H1 (cell line): ENCODE measurements around the gene ZNF670. TPM values are rescaled to one million over a fixed set of nuclear protein-coding genes. Genes with fewer than 3 reads are reported as not detected.

Experiments used
- CTCF ChIA-PET: fragments of 300-600 bp; sonication (Branson Sonifier 250); formaldehyde crosslinking; loops from one replicate; lab custom pipeline; 2021; ENCODE audit not compliant: partially characterized antibody; lab: Charles Lee
- POLR2A ChIA-PET: fragments of 300-600 bp; sonication (Branson Sonifier 250); formaldehyde crosslinking; loops from one replicate; lab custom pipeline; 2021; ENCODE audit warnings: inconsistent platforms; ENCODE audit not compliant: partially characterized antibody; lab: Charles Lee
- DNase-seq, 2 experiments: peaks; one replicate each; pipeline versions ENCODE4 v3.0.0 to v3.0.0-alpha.2; 2010 to 2022; ENCODE audit warnings: low spot score in 2 of 2, low read depth in 1 of 2, mixed read lengths in 1 of 2
- FAIRE-seq: peaks from 2 replicates; lab custom pipeline; 2011; peaks lifted over from hg19 to GRCh38; lab: Jason Lieb, UNC
- H2AFZ ChIP-seq: 2 replicates; pipeline ENCODE4 v1.8.1; 2012; ENCODE audit warnings: low read length, inconsistent platforms
- H2AK5ac ChIP-seq: 2 replicates; pipeline ENCODE4 v1.6.1; 2013; ENCODE audit warnings: low read depth, low read length
- H2BK120ac ChIP-seq: replicated peaks from 2 replicates; pipeline ENCODE3; 2013; ENCODE audit warnings: low read depth, low read length, inconsistent platforms
- H2BK12ac ChIP-seq: 2 replicates; pipeline ENCODE4 v1.6.1; 2013; ENCODE audit warnings: low read depth, low read length
- H2BK15ac ChIP-seq: 2 replicates; pipeline ENCODE4 v1.6.1; 2013; ENCODE audit warnings: low read length
- H2BK20ac ChIP-seq: 2 replicates; pipeline ENCODE4 v1.6.1; 2013; ENCODE audit warnings: low read length
- H2BK5ac ChIP-seq: 2 replicates; pipeline ENCODE4 v1.6.1; 2013; ENCODE audit warnings: low read depth, low read length
- H3K14ac ChIP-seq: 2 replicates; pipeline ENCODE4 v1.6.1; 2013; ENCODE audit warnings: inconsistent platforms; ENCODE audit not compliant: insufficient read length
- H3K18ac ChIP-seq: 2 replicates; pipeline ENCODE4 v1.6.1; 2013; ENCODE audit warnings: low read length; ENCODE audit errors: extremely low read depth
- H3K23ac ChIP-seq: 2 replicates; pipeline ENCODE4 v1.6.1; 2013; ENCODE audit warnings: inconsistent platforms; ENCODE audit not compliant: insufficient read length
- H3K23me2 ChIP-seq: 2 replicates; pipeline ENCODE4 v1.6.1; 2013; ENCODE audit warnings: low read depth, low read length
- H3K27ac ChIP-seq: 2 replicates; pipeline ENCODE4 v1.6.1; 2011; ENCODE audit warnings: low read depth, low read length, inconsistent platforms
- H3K27me3 ChIP-seq, 4 experiments: replicated peaks in 1 of 4; 1 replicate in 1 of 4; 2 replicates in 3 of 4; pipeline versions ENCODE4 v1.6.1 to v1.8.1; 2011 to 2013; ENCODE audit warnings: low read length in 3 of 4, mild to moderate bottlenecking in 3 of 4, inconsistent platforms in 2 of 4, mixed read lengths in 2 of 4, moderate library complexity in 1 of 4; ENCODE audit not compliant: control insufficient read depth in 3 of 4, insufficient read depth in 3 of 4; ENCODE audit errors: extremely low read depth in 1 of 4
- H3K36me3 ChIP-seq, 4 experiments: 2 replicates each; pipeline versions ENCODE4 v1.6.1 to v1.8.1; 2011 to 2013; ENCODE audit warnings: mild to moderate bottlenecking in 4 of 4, low read length in 3 of 4, moderate library complexity in 2 of 4, control low read depth in 1 of 4, inconsistent platforms in 1 of 4; ENCODE audit not compliant: insufficient read depth in 4 of 4, control insufficient read depth in 2 of 4
- H3K4ac ChIP-seq: replicated peaks from 2 replicates; pipeline ENCODE3; 2013; ENCODE audit warnings: low read length, low read depth, mixed read lengths, inconsistent platforms; ENCODE audit not compliant: insufficient read length
- H3K4me1 ChIP-seq, 4 experiments: replicated peaks in 1 of 4; 1 replicate in 1 of 4; 2 replicates in 3 of 4; pipeline versions ENCODE4 v1.6.1 to v1.8.1; 2011 to 2013; ENCODE audit warnings: low read length in 3 of 4, inconsistent platforms in 2 of 4, mixed read lengths in 1 of 4; ENCODE audit not compliant: insufficient read depth in 4 of 4, control insufficient read depth in 3 of 4
- H3K4me2 ChIP-seq, 2 experiments: 2 replicates each; pipeline versions ENCODE4 v1.6.1 to v1.8.1; 2011 to 2013; ENCODE audit warnings: low read depth in 2 of 2, low read length in 2 of 2, control low read depth in 1 of 2, inconsistent platforms in 1 of 2, mild to moderate bottlenecking in 1 of 2; ENCODE audit not compliant: insufficient read depth in 1 of 2
- H3K4me3 ChIP-seq, 4 experiments: fragments of 200-600, 300-600 bp in 1 of 4; sonication (generic), shearing (Covaris generic), sonication (Bioruptor Twin) in 1 of 4; 2 replicates each; pipeline versions ENCODE4 v1.5.1 to v1.8.1; 2011 to 2016; ENCODE audit warnings: low read length in 4 of 4, low read depth in 3 of 4, control low read depth in 2 of 4, inconsistent platforms in 2 of 4, mild to moderate bottlenecking in 2 of 4, mixed read lengths in 1 of 4, moderate library complexity in 1 of 4; ENCODE audit not compliant: insufficient read depth in 2 of 4; ENCODE audit errors: extremely low read depth in 1 of 4
- H3K56ac ChIP-seq: replicated peaks from 2 replicates; pipeline ENCODE3; 2013; ENCODE audit warnings: low read depth, mild to moderate bottlenecking, mixed read lengths, low read length, inconsistent platforms; ENCODE audit not compliant: insufficient read length
- H3K79me1 ChIP-seq: 2 replicates; pipeline ENCODE4 v1.6.1; 2013; ENCODE audit warnings: low read depth, low read length, control low read depth
- H3K79me2 ChIP-seq, 2 experiments: 2 replicates each; pipeline versions ENCODE4 v1.6.1 to v1.8.1; 2012 to 2013; ENCODE audit warnings: low read length in 2 of 2, mild to moderate bottlenecking in 2 of 2, inconsistent platforms in 1 of 2; ENCODE audit not compliant: insufficient read depth in 2 of 2, control insufficient read depth in 1 of 2
- H3K9ac ChIP-seq, 4 experiments: replicated peaks in 1 of 4; 1 replicate in 1 of 4; 2 replicates in 3 of 4; pipeline versions ENCODE4 v1.6.1 to v1.8.1; 2011 to 2013; ENCODE audit warnings: low read depth in 3 of 4, low read length in 3 of 4, control low read depth in 2 of 4, mild to moderate bottlenecking in 2 of 4, moderate library complexity in 2 of 4, inconsistent platforms in 1 of 4; ENCODE audit errors: extremely low read depth in 1 of 4
- H3K9me3 ChIP-seq, 2 experiments: 2 replicates each; pipeline versions ENCODE4 v1.6.1 to v1.8.1; 2012 to 2013; ENCODE audit warnings: mild to moderate bottlenecking in 2 of 2, moderate library complexity in 2 of 2, control low read depth in 1 of 2, inconsistent platforms in 1 of 2, low read depth in 1 of 2, low read length in 1 of 2, mixed read lengths in 1 of 2; ENCODE audit not compliant: insufficient read depth in 2 of 2
- H4K20me1 ChIP-seq, 2 experiments: replicated peaks in 1 of 2; 2 replicates each; pipeline versions ENCODE3 to v1.8.1; 2011 to 2013; ENCODE audit warnings: inconsistent platforms in 2 of 2, low read length in 2 of 2, mild to moderate bottlenecking in 1 of 2; ENCODE audit not compliant: insufficient read depth in 2 of 2, control insufficient read depth in 1 of 2
- H4K5ac ChIP-seq: 2 replicates; pipeline ENCODE4 v1.6.1; 2013; ENCODE audit warnings: low read length, low read depth, mixed read lengths, inconsistent platforms; ENCODE audit not compliant: insufficient read length
- H4K8ac ChIP-seq: 2 replicates; pipeline ENCODE4 v1.8.0; 2013; ENCODE audit warnings: mild to moderate bottlenecking, moderate library complexity, low read length, inconsistent platforms; ENCODE audit not compliant: insufficient read depth; ENCODE audit errors: extremely low read depth
- H4K91ac ChIP-seq: replicated peaks from 2 replicates; pipeline ENCODE3; 2013; ENCODE audit warnings: low read length, mixed read lengths, inconsistent platforms; ENCODE audit not compliant: insufficient read length
- POU5F1 ChIP-seq: IDR thresholded peaks from 2 replicates; pipeline ENCODE4 v1.6.1; 2011; ENCODE audit warnings: low read depth, mild to moderate bottlenecking, low read length, moderate library complexity
- RBBP5 ChIP-seq: IDR thresholded peaks from 2 replicates; pipeline ENCODE4 v1.7.1; 2012; ENCODE audit warnings: low read depth, mild to moderate bottlenecking, inconsistent platforms, low read length, moderate library complexity, borderline replicate concordance
- WGBS, 2 experiments: shearing (Covaris generic) in 1 of 2; methylation state at CpG; one replicate each; pipeline versions ENCODE4 v1.1.6 to v1.1.7; 2013 to 2015; ENCODE audit warnings: low lambda C conversion rate in 2 of 2, mixed read lengths in 2 of 2, inconsistent platforms in 1 of 2, low coverage in 1 of 2, missing lambda C conversion rate in 1 of 2; ENCODE audit not compliant: insufficient replicate concordance in 2 of 2, insufficient coverage in 1 of 2, insufficient read length in 1 of 2; ENCODE audit errors: extremely low coverage in 1 of 2, missing lambda C conversion rate in 1 of 2; 5-methylcytosine and 5-hydroxymethylcytosine counted together
- polyA plus RNA-seq, 7 experiments: library from polyadenylated mRNA; depleted of rRNA in 3 of 7; stranded (reverse) in 5 of 7; unstranded in 2 of 7; fragments of >200 nt in 5 of 7; fragments of 200-250 nt in 2 of 7; gene quantifications; 1 replicate in 5 of 7; 2 replicates in 1 of 7; 4 replicates in 1 of 7; pipeline versions ENCODE4 v1.2.1 to v1.2.3, GENCODE V29; 2011 to 2013; ENCODE audit warnings: missing spikeins in 2 of 7, mixed read lengths in 2 of 7
- total RNA-seq: library from RNA; stranded (reverse); fragmentation: NEBNext Ultra II Directional; extraction: Animal tissue kit (Norgen Biotek cat#: 25700); gene quantifications from 2 replicates; pipeline ENCODE4 v1.2.1, GENCODE V29; 2021

Gene ZNF670
- total and polyA plus RNA-seq, 2 of the 8 experiments (the other 6 are each of a cell fraction or from before 2014, with no cell fraction given): 2.8 to 15.4 TPM

GRCh38 chr1:247088967-247089366 is 10.4 kb upstream of the ZNF670 start:
- Histone ChIP-seq H3K23me2 (no peaks in the 10 kb centered on the region), H3K9ac (no peak overlapping the region), H2BK5ac (no peak overlapping the region), H4K5ac (no peak overlapping the region), H2BK12ac (no peak overlapping the region), H3K4me2 (no peak overlapping the region), H3K18ac (no peak overlapping the region), H4K91ac (no peak overlapping the region), H2BK15ac (no peak overlapping the region), H2BK20ac (no peak overlapping the region), H3K36me3 (no peaks in the 10 kb centered on the region), H3K27ac (no peak overlapping the region), H3K14ac (no peak overlapping the region), H4K20me1 (no peaks in the 10 kb centered on the region), H3K79me2 (no peaks in the 10 kb centered on the region), H3K9me3 (no peaks in the 10 kb centered on the region), H3K4ac (no peak overlapping the region), H3K23ac (no peak overlapping the region), H3K56ac (no peak overlapping the region), H2AK5ac (no peak overlapping the region), H3K79me1 (no peaks in the 10 kb centered on the region), H2BK120ac (no peak overlapping the region), H3K4me1 (peaks cover 0 to 6% (median 0%) of the 10 kb centered on the region in 4 experiments; a peak in 2 of 7 replicates), H2AFZ (no peak overlapping the region), H3K27me3 (no peaks in the 10 kb centered on the region), H4K8ac (no peak overlapping the region), H3K4me3 (no peak overlapping the region)
- CTCF ChIA-PET: interaction anchor here (0.8 kb wide), 1 partner anchor 9 kb away, joined by 3 read pairs; no protein-coding TSS in a partner anchor
- WGBS, 2 experiments: 93% methylated on average over 4 of the region's 4 CpGs; no CpG with 5 or more reads in 1 of the 2 experiments
- DNase-seq (no peak), FAIRE-seq (no peak)
- POLR2A ChIA-PET: interaction anchor here (1.8 kb wide), 1 partner anchor 10 kb away, joined by 11 read pairs; the partner anchor contains the start of gene ZNF670
- no peak for TF ChIP-seq RBBP5
- no peak for TF ChIP-seq POU5F1
